ENCODE data around the gene BLCAP.
"Not testable (repeated sequence)": the region's sequence is repeated elsewhere in the genome, so short reads cannot be mapped to it uniquely, and the experiment has no call there.

BLCAP gene

DNA sequence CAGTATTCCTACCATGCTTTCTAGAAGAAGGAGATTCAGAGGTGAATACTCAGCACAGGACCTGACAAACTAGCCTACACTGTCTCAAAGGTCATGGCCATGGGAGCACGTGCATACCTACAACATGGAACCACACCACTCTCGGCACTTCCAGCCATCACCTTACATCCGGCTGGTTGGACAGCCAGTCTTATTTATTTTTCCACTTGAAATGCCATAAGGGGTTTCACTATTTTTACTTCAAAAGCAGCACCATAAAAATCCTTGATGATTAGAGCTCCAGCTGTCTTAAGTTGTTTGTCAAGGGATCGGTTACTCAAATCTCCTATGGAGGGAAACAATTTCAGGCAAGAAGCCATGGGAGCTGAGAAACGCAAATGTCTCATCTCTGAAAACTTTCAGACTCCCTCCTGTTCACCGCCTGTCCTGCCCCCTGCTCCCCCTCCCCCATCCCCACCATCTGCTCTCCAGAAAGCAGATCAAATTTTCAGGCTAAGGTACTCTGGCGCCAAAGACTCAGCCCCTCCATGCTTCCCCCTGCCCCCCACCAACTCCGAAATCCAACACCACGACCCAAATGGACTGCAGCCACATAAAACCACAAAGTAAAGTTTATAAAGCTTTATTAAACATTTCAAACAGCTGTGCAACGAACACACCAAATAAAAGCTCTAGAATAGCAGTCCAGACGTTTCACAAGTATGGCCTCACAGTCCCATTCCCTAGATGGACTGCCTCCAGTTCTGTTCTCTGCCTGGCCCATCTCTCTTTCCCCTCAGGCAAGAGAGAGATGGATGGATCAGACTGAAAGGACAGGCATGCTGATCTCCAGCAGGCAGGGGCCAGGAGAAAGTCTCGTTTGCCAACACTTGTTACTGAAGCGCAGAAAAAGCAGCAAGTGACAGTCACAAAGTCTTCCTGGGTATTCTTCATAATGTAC is 10.6 kb downstream of the BLCAP start:
- DNase-seq (ENCODE audit: low spot score) = peak; percentile 56

DNA sequence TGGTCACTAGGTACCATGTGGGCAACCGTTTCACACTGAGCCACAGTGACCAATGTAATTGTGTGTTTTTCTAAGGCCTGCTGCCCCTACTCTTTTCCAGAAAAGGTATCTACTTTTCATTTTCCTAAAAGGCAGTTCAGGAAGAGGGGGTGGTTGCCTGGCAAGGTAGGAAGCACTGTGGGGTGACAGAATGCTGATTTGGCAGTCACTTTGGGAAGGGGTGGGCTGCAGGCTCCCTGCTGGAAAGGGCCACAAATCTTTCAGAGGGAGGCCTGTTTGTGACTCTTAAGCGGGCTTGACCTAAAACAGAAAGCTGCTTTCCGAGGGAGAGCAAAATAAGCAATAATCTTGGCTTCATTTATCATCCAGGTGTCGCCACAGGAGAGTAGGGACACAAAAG is 11.8 kb downstream of the BLCAP start:
- no peak for DNase-seq (ENCODE audit: low spot score)

DNA sequence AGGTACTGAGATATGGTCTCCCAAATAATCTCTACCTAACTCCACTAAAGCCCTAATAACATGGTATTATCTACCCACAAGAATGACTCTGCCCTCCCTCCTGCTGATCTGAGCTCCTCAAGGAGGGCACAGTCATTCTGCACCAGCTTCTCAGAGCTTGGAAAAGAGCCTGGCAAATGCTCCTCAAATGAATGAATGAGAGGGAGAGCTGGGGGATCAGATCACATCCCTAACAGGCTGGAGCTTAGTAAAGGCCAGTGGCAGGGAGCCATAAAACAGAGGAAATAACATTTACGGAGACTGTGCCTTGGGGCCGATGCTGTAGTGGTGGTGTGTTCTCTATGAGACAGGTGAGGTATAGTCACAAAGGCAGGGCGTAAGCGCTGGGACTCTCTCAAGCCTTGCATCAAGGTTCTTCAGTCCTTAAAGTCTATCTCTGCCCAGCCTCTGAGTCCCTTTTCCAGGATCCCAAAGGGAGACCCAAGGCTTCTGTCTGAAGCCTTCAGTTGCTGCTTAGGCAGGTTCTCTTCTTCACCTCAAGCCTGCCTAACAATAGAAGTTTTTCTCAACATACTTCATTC is 13.8 kb downstream of the BLCAP start:
- DNase-seq (ENCODE audit: low spot score) = no peak

DNA sequence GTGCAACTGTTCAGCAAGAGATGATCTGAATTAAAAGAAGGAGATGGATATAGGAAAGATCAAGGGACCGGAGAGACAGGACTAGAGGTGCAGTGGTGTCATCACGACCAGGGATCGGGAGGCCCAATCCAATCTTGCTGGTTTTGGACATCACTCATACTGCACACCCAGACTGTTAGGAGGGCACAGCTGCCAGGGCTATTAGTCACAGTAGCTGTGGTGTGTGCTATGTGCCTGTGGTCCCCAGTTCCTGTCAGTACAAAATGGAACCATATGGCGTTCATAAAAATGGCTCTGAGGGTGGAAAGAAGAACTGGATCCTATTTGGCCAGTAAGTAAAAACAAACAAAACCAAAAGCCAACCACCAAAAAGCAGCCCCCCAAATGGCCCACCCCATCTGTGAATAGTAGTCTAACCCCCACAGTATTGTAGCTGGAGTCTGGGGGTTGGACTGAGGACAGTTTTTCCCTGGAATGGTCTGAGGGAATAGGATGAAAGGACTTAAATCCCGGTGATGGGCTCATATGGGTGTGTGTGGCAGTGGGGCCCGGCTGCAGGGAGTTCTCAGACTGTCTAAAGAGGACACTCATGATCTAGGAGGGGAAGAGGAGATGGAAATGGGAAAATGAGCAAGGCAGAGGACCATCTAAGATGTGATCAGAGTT is 15.9 kb downstream of the BLCAP start:
- peak; percentile 93 for DNase-seq (ENCODE audit: low spot score)

DNA sequence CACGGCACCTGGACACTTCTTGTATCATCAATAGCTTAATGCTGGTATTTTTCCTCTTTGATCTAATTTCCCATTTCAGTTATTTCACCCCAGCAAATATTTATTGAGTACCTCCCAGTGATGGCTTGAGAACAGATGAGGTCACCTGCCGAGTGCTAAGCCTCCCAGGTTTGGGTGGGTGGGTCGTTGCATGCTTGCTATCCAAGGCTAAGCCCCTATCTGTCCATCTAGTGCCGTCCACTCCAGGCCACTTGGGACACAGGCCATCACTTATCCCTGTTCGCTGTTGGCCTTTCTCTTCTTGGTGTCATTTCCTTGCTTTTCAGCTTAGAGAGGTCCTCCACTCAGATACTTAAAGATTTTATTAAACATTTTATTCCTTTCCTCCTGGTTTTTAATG is 17.4 kb downstream of the BLCAP start:
- no peak for DNase-seq (ENCODE audit: low spot score)

DNA sequence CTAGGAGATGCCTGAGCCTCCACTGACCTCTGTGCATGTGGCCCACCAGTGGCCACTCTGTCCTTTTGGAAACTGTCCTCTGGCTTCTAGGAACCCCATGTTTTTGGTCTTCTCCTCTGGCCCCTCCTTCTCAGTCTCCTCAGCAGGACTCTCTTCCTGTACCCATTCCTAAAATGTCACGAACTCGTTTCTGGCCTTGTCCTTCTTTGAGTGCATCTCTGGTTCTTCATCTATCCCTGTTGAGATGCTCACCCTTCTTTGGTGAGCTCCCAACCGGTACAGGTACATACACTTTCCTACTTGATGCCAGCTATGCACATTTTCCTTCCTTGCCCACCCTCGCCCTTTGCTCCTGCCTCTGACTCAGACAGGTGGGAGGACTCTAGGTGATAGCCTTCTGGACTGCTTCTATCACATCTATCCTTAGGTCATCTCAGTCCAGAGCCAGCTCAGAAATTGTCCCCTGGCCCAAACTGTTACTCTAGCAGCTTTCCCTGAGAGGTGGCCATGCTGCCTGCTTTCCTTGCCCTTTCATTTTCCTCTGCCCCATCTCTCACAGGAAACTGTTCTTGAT is 21.4 kb downstream of the BLCAP start:
- DNase-seq (ENCODE audit: low spot score) = no peak

DNA sequence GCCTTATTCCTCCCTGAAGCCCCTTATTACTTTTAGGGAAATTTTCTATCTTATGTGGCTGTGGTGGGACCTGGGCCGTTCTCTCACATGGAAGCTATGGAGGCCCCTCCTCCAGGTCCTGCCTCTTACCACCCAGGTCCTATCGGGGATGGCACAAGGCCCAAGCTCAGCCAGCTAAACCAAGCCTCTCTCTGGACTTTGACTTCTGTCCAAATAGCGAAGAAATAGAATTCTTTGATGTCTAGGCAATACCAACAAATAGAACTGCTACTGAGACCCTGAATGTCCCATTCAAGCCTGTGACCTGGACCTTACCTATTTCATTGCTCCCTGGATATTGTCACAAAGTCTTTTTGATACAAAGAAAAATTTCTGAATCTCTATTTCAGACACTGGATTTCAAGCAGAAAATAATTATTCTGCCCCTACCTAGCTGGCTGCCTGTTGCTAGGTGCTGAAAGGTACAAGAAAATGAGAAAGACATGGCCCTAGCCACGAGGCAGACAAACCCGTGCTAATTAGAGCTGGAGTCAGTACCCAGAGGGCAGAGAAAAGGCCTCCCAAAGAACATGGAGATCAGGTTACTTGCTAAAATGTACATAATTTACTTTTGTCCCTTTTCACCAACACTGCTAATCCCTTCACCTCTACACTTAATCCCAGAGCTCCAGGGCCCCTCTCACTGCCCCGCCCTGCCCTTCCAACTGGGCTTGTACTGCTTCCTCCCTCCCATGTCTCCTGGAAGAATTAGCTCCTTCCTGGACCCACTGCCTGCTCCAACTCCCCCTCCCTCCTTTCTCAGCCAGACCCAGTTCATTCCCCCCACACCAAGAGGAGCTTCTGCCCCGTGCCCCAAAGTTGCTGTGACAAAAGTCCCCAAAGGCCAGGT is 22.2 kb downstream of the BLCAP start:
- DNase-seq (ENCODE audit: low spot score) = no peak

DNA sequence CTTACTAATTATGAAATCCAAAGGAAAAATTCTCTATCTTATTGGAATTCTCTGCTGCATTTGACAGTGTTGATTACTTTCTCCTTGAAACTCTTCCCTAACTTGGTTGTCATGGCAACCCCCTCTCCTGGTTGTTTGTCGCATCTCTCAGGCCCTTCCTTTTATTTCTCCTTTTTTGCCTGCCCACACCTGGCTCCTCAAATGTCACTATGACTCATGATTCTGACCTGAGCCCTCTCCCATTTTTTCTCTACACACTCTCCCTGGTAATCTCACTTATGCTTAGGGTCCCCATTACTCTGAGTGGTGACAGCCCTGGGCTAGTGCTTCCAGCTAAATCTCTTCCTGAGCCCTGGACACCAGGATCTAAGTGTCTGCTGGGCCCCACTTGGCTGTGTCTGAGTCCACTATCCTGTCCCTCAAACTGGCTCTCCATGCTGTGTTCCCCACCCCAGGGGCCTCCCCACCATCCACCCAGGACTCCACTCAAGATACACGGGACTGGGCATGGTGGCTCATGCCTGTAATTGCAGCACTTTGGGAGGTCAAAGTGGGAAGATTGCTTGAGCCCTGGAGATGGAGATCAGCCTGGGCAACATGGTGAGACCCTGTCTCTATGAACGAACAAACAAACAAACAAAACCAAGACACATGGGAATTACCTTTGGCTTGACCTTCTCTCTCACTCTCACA is 23.1 kb downstream of the BLCAP start:
- no peak for DNase-seq (ENCODE audit: low spot score)

DNA sequence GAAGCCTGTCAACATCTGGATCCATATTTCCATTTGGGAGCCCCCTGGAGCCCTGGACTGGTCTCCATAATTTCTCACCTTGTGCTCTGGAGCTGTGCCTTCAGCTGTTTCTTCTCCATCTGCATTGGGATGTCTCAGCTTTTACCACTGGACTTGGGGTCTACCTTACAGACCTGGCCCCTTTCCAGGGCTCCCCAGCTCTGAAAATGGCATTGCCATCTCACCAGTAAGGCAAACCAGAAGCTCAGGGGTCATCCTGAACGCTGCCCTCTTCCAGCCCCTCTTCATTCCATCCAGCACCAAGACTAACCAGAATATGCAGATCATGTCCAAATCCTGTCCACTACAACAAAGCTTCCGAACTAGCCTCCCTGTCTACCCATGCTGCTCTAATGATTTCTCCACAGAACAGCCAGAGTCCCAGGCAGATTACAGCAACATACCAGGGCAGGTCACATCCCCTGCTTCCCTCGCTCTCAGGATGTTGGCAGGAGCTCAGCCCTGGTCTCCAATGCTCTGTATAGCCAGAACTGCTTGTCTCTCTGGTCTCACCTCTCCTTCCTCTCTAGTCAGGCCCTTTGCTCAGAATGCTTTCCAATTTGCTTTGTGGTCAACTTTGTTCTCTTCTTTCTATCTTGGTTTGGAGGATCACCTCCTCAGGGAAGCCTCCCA is 24.3 kb downstream of the BLCAP start:
- no peak for DNase-seq (ENCODE audit: low spot score)

DNA sequence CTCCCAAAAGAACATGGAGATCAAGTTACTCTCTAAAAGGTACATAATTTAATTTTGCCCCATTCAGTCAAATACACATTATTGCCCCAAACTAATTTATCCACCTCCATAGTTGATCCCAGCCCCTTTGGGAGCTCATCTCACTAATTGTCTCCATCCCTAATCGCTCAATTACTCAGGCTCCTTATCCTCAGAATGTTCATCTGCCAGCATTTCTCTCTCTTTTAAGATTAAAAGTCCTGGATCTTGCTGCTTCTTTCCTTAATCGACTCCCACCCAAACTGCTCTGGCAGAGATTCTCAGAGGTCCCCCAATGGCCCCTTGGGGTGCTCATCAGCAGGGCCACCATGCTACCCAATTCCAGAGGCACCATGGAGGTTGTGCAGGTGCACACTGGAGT is 25.0 kb downstream of the BLCAP start:
- DNase-seq (ENCODE audit: low spot score) = no peak

DNA sequence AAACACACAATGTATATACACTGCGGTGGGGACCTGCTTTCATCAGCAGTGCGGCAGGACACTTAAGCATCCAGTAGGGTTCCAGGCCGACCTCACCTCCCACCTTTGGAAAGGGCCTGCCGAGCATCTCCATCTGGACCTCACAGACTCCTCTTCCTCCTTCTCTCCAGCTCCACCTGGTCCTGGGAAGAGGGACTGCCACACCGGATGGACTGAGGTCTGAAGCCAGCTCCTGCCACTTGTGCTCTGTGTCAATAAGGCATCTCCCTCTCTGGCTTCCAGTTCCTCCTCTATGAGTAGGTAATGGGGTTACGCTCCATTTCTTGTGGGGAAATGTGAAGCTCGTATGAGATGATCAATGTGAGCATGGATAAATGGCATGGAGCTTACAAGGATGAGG is 25.7 kb downstream of the BLCAP start:
- no peak for DNase-seq (ENCODE audit: low spot score)

DNA sequence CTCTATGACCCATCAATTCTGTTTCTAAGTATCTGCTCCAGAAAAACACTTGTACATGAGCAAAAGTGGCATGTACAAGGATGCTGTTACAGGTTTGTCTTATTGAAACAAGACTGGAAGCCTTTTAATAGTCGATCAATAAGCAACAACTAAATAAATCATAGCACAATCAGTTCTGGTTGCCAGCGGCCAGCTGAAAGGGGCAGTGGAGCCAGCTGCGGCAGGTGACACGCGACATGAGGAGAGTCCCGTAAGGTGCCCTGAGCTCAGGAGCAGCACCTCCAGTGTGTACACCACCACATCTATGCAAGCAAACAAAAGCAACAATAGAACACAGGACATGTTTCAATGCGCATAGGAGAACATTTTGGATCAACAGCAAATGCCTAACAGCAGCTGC is 27.4 kb downstream of the BLCAP start:
- DNase-seq (ENCODE audit: low spot score) = no peak

DNA sequence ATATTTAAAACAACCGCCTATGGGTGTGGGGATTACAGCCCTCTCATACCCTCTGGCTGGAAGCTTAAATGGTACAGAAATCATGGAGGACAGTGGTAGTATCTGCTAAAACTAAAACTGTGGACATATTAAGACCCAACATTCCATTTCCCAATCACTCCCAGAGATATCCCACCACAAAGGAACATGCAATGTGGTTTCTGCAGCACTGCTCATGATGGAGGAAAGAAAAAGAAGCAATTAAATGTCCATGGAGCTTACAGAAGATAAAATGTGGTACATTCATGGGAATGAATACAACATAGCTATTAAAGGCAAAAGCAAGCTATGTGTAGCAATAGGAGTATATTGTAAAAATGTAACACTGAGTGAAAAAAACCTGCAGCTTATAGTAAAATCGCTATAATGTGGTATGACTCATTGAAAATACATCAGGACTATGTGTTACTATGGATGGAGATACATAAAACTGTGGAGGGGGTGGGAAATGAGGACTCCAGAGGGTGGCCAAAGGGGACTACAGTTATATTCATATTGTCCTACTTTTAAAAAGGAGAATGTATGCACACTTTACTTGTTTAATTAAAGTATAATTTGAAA is 29.5 kb downstream of the BLCAP start:
- no peak for DNase-seq (ENCODE audit: low spot score)

DNA sequence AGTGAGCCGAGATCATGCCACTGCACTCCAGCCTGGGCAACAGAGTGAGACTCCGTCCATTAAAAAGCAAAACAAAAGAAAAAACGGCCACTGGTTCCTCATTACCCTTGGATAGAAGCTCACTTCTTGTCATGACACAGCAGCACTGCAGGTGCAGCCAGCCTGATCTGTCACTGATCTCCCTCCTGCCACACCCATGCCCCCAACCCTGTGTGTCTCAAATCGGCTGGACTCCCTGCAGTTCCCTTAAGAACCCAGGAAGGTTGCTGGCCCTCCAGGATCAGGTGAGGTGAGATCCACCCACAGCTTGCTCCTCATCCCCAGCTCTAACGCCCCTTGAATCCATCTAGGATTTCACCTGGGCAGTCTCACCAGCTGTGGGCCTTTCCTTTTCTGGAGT is 32.9 kb downstream of the BLCAP start:
- DNase-seq (ENCODE audit: low spot score) = no peak

DNA sequence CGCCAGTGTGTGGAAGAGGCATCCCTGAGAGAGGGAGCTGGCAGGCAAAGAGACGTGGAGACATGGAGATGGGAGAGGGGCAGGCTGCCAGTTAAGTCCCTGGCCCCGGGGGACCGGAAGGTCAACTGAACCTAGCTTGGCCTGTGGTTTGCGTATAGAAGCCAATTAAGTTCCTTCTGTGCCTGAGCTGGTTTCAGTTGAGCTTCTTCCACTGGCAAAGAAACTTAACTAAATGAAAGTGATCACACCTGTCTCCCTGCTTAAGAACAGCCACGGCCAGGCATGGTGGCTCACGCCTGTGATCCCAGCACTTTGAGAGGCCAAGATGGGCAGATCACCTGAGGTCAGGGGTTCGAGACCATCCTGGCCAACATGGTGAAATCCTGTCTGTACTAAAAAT is 33.4 kb downstream of the BLCAP start:
- DNase-seq (ENCODE audit: low spot score) = no peak

DNA sequence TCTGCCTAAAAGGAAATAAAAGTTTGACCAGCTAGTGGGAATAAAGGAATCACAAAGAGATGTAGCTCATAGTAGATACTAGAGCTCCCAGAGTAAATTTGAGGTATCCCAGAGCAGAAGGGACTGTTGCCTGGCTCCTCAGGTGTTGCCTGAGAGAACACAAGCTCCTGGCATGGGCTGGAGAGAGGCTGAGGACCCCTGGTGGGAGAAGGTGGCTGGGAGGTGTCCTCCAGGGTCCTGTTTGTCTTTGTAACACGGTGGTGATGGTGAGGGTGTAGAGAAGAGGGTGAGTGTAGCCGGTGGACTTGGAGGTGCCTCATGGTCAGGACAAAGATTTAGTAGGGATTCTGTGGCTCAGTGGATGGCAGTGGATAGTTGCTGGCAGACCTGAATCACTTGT is 34.7 kb downstream of the BLCAP start:
- no peak for DNase-seq (ENCODE audit: low spot score)

DNA sequence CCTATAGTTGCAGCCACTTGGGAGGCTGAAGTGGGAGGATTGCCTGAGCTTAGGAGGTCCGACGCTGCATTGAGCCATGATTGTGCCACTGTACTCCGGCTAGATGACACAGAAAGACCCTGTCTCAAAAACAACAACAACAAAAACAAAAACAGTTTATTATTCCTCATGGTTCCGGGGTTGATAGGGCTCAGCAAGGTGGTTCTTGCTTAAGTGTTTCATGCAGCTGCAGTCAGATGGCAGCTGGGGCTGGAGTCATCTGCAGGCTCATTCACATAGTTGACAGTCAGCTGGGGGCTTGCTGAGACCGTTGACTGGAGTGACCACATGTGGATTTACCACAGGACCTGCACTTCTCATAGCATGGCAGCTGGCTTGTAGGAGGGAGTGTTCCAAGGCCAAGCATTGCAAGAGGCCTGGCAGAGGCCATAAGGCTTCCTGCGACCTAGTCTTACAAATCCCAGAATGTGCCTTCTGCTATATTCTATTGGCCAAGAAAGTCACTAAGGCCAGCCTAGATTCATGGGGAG is 35.5 kb downstream of the BLCAP start:
- no peak for DNase-seq (ENCODE audit: low spot score)

DNA sequence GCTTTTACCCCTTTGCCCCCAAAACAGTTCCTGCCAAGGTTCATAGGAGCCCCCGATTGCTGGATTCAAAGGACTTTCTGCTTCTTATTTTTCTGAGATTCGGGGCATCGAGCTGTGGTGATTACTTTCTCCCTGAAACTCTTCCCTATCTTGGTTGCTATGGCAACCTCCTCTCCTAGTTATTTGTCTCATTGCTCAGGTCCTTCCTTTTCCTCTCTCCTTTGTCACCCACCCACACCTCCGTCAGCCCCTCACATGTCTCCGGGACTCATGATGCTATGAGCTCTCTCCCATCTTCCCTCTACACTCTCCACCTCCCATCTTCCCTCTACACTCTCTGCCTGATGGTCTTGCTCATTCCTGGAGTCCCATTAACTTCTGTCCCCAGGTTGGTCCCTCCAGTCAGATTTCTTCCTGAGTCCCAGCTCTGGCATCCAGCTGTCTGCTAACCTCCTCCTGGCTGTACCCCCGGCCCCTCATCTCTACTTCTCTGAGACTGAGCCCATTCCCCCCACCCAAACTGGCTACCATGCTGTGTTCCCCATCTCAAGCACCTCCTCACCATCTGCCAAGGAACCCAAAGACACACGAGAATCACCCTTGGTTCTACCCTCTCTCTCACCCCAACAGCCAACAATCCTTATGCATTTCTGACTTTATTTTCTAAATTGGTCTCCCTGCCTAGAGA is 36.9 kb downstream of the BLCAP start:
- DNase-seq (ENCODE audit: low spot score) = no peak

DNA sequence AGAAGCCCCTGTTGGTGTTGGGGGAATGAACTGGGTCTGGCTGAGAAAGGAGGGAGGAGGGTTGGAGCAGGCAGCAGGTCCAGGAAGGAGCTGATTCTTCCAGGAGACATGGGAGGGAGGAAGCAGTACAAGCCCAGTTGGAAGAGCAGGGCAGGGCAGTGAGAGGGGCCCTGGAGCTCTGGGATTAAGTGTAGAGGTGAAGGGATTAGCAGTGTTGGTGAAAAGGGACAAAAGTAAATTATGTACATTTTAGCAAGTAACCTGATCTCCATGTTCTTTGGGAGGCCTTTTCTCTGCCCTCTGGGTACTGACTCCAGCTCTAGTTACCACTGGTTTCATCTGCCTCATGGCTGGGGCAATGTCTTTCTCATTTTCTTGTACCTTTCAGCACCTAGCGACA is 41.5 kb downstream of the BLCAP start:
- DNase-seq (ENCODE audit: low spot score) = not testable (repeated sequence)
